COLO668 (cell line): ENCODE results near the gene ZCWPW2.
A peak's percentile ranks its signal among the peaks of the same experiment; 100 is the strongest.

ENCODE experiments used
- DNase-seq: peaks from one replicate; lab custom pipeline; 2025; ENCODE audit not compliant: unreplicated experiment; lab: John Stamatoyannopoulos, UW

ZCWPW2 gene

DNA sequence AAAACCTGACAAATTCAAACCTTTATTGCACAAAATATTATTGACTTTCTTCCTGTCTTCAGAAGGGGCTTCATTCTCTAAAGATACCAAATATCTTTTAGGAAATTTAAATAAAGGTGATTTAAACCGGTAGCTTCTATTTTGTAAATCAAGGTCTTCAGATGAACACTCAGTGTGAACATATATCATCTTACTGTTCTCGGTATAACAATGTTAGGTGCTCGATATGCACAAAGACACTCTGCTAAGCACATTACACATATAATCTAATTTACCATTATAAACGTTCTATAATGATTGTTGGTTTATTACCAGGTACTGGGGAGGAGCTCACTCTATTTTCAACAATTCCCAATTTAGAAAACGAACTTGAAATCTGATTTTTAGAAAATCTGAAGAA lies 225.5 kb downstream of the ZCWPW2 start:
- no peak for DNase-seq

DNA sequence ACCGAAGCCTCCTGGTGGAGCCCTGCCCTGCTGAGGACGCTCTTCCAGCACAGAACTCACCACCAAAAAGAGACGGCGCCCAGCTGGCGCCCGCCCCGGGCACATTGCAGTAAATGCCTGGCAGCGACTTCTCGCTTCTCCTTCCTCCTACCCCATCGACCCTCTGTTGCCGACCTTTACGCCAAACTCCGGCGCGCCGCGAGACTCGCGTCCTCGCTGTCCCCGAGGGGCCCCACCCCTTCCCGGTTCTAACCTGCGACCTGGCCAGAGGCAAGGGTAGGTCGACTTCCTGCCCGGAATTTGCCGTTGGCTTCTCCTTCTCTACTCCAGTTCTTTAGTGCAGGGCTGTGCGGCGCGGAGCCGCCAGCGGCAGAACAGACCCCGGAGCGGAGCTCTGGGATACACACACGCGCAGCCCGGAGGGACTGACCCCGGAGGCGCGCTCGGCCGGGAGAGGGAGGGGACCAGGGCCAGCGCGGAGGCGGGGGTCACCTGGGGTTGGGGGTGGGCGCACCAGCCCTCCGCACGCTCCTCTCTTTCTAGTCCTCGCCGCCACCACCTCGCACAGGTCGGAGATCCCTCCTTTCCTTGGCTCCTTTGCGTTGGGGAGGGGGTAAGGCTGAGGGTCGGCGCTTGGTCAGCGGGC lies 226.7 kb downstream of the ZCWPW2 start:
- peak; percentile 79 for DNase-seq
